GM12874 (cell line): ENCODE measurements around the gene MSANTD1.

Source experiments
- CTCF ChIP-seq: IDR thresholded peaks from 2 replicates; pipeline ENCODE4 v1.5.1; 2011; ENCODE audit warnings: low read depth, mild to moderate bottlenecking, control low read depth, low read length, moderate library complexity; ENCODE audit not compliant: insufficient read depth

Gene MSANTD1

DNA sequence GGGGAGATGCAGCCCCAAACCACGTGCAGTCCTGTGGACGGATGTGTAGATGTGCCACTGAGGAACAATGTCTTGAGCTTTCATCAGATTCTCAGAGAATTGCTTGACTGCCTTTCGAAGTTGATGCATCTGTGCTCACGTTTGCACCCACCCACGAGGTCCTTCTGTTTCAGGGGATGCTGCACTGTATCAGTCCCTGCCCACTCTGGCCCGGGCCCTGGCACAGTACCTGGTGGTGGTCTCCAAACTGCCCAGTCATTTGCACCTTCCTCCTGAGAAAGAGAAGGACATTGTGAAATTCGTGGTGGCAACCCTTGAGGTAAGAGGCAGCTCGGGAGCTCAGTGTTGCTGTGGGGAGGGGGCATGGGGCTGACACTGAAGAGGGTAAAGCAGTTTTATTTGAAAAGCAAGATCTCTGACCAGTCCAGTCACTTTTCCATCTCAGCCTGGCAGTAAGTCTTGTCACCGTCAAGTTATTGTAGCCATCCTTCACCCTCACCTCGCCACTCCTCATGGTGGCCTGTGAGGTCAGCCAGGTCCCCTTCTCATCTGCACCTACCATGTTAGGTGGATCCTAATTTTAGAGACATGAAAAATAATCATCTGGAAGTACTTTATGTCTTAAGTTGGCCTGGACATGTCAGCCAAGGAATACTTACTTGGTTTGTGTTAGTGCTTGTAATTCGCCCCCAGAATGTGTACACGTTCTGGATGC, 36.4 kb upstream of the MSANTD1 start:
- TF ChIP-seq CTCF = no peak

DNA sequence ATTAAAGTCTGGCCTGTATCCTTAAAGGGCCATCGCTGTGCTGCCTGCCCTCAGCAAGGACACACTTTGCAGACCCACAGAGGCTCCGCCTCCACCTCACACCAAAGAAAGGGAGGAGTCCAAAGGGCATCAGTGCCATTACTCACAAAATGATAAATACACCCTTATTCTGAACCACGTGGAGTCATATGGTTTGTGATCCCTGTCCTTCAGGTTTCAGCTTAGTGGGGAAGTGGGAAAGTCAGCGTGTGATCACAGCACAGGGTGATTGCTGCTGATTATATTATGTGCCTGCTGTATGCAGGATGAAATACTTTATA, 35.9 kb upstream of the MSANTD1 start:
- TF ChIP-seq CTCF = no peak

DNA sequence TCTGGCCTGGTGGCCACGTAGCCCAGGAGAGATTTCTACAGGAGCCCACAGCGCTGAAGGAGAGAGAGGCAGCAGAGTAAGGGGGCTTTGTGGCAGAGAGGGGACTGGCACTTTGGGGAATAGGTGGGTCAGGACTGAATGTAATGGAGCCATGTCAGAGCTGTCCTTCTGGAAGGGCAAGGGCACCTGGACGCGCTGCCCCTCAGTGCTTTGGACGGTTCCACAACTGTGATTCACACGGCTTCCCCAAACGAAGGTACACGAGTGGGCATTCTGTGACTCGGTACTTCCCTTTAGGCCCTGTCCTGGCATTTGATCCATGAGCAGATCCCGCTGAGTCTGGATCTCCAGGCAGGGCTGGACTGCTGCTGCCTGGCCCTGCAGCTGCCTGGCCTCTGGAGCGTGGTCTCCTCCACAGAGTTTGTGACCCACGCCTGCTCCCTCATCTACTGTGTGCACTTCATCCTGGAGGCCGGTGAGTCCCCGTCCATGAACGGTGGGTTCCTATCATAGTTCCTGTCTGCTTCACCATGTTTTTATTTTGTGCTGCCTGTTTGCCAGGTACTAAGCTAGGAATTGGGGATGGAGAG, 35.2 kb upstream of the MSANTD1 start:
- TF ChIP-seq CTCF = no peak

DNA sequence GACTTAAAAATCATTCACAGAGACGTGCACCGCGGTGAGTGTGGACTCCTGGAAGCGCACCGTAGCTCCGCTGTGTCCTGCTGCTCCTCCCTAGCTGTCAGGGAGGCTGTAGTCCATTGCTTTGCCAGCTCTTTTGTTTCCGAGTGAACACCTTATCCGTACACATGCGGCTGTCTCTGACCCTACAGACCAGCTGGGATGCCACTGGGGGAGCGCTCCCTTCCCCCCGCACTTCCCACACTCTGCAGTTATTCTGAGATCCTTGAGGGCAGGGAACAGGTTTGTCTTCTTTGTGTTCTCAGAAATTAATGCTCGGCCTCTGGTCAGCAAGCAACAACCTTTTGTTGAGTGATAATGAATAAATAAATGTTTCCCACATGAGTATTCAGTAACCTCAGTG, 33.7 kb upstream of the MSANTD1 start:
- TF ChIP-seq CTCF = no peak

GRCh38 chr4:3215733-3216132, 33.2 kb upstream of the MSANTD1 start:
- no peak for TF ChIP-seq CTCF

DNA sequence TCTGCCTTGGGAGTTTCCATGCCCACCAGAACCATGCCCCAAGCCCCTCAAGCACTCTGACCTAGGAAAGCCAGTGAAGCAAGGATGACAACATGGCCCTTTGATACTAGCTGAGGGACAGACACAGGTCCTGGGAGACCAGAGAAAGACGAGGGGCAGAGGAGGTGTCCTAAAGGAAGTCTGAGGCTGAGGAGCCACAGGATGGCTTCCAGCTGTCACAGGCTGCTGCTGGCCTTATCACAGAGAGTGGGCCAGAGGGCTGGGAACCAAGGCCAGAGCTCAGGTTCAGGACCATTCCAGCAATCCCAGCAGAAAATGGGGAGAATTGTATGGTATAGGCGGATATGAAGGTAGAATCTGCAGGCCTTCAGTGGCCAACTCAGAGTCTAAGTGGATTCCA, 31.7 kb upstream of the MSANTD1 start:
- no peak for TF ChIP-seq CTCF

GRCh38 chr4:3217771-3218170, 31.2 kb upstream of the MSANTD1 start:
- no peak for TF ChIP-seq CTCF
